IMR-90 (cell line): Measurements from ENCODE around the gene SARS2. TPM values are rescaled to one million over a fixed set of nuclear protein-coding genes. Genes with fewer than 3 reads are reported as not detected.

Experiments used
- ATAC-seq: fragments of 200-7000 bp; cut with Tn5 transposase; 2 replicates; pipeline ENCODE4 v1.9.1; 2020; ENCODE audit warnings: low read depth, mild to moderate bottlenecking, moderate library complexity
- BruUV-seq: library from RNA; stranded (reverse); fragments of 400-500 nt; replicated peaks from 2 replicates; lab custom pipeline; 2021; lab: Mats Ljungman, UMichigan
- CTCF ChIA-PET: fragments of 300-600 bp; formaldehyde crosslinking; extraction: SDS; loops from one replicate; lab custom pipeline; 2021; ENCODE audit warnings: antibody characterized with exemption; lab: Yijun Ruan, JAX
- POLR2A ChIA-PET: fragments of 300-600 bp; sonication (Branson Sonifier 250); formaldehyde crosslinking; loops from one replicate; lab custom pipeline; 2022; ENCODE audit warnings: antibody characterized with exemption; ENCODE audit not compliant: unreplicated experiment; lab: Charles Lee
- DNase-seq: peaks from one replicate; pipeline ENCODE4 v3.0.0; 2013
- H2AFZ ChIP-seq: replicated peaks from 2 replicates; pipeline ENCODE3; 2013; ENCODE audit warnings: low read length, mild to moderate bottlenecking; ENCODE audit not compliant: poor library complexity
- H2AK5ac ChIP-seq: 2 replicates; pipeline ENCODE4 v1.6.1; 2013; ENCODE audit warnings: low read depth, low read length, inconsistent platforms
- H2AK9ac ChIP-seq: replicated peaks from 2 replicates; pipeline ENCODE3; 2013; ENCODE audit warnings: mild to moderate bottlenecking, low read depth, low read length, moderate library complexity; ENCODE audit not compliant: poor library complexity
- H2BK120ac ChIP-seq: 2 replicates; pipeline ENCODE4 v1.6.1; 2013; ENCODE audit warnings: low read depth, low read length, inconsistent platforms
- H2BK15ac ChIP-seq: 3 replicates; pipeline ENCODE4 v1.6.1; 2013; ENCODE audit warnings: low read depth, low read length, inconsistent platforms
- H2BK20ac ChIP-seq: 2 replicates; pipeline ENCODE4 v1.6.1; 2013; ENCODE audit warnings: low read depth, mild to moderate bottlenecking, inconsistent platforms, low read length, moderate library complexity
- H2BK5ac ChIP-seq: 2 replicates; pipeline ENCODE4 v1.6.1; 2013; ENCODE audit warnings: mild to moderate bottlenecking, low read depth, low read length, inconsistent platforms; ENCODE audit not compliant: poor library complexity, severe bottlenecking
- H3K14ac ChIP-seq: replicated peaks from 2 replicates; pipeline ENCODE4 v1.6.1; 2013; ENCODE audit warnings: low read depth, low read length, inconsistent platforms
- H3K18ac ChIP-seq: 2 replicates; pipeline ENCODE4 v1.6.1; 2013; ENCODE audit warnings: low read depth, low read length, control low read depth
- H3K23ac ChIP-seq: 2 replicates; pipeline ENCODE4 v1.6.1; 2013; ENCODE audit warnings: low read depth, low read length, inconsistent platforms
- H3K27ac ChIP-seq: 2 replicates; pipeline ENCODE4 v1.5.1; 2013; ENCODE audit warnings: mild to moderate bottlenecking, control low read depth, low read length; ENCODE audit not compliant: insufficient read depth
- H3K27me3 ChIP-seq: 2 replicates; pipeline ENCODE4 v1.6.1; 2013; ENCODE audit warnings: low read length; ENCODE audit not compliant: control insufficient read depth, insufficient read depth
- H3K36me3 ChIP-seq: 2 replicates; pipeline ENCODE4 v1.6.1; 2013; ENCODE audit warnings: low read length, mixed read lengths; ENCODE audit not compliant: control insufficient read depth, insufficient read depth
- H3K4ac ChIP-seq: 2 replicates; pipeline ENCODE4 v1.6.1; 2013; ENCODE audit warnings: low read depth, low read length, inconsistent platforms
- H3K4me1 ChIP-seq: 2 replicates; pipeline ENCODE4 v1.6.1; 2013; ENCODE audit warnings: low read length, mixed read lengths; ENCODE audit not compliant: control insufficient read depth, insufficient read depth
- H3K4me2 ChIP-seq: 2 replicates; pipeline ENCODE4 v1.6.1; 2013; ENCODE audit warnings: low read depth, mild to moderate bottlenecking, control low read depth, low read length, moderate library complexity
- H3K4me3 ChIP-seq: 2 replicates; pipeline ENCODE4 v1.5.1; 2013; ENCODE audit warnings: low read depth, mild to moderate bottlenecking, control low read depth, low read length, moderate library complexity; ENCODE audit not compliant: insufficient read depth
- H3K56ac ChIP-seq: 2 replicates; pipeline ENCODE4 v1.6.1; 2013; ENCODE audit warnings: low read length, inconsistent platforms; ENCODE audit not compliant: insufficient read depth; ENCODE audit errors: extremely low read depth
- H3K79me1 ChIP-seq, 2 experiments: 2 replicates each; pipeline ENCODE4 v1.6.1; 2013; ENCODE audit warnings: low read length in 2 of 2, inconsistent platforms in 1 of 2, low read depth in 1 of 2
- H3K9ac ChIP-seq: 2 replicates; pipeline ENCODE4 v1.6.1; 2013; ENCODE audit warnings: low read depth, low read length, control low read depth
- H3K9me1 ChIP-seq: 2 replicates; pipeline ENCODE4 v1.6.1; 2013; ENCODE audit warnings: low read length, inconsistent platforms; ENCODE audit not compliant: insufficient read depth
- H3K9me3 ChIP-seq: 2 replicates; pipeline ENCODE4 v1.6.1; 2013; ENCODE audit warnings: low read length; ENCODE audit not compliant: control insufficient read depth, insufficient read depth
- H4K20me1 ChIP-seq: 2 replicates; pipeline ENCODE4 v1.6.1; 2013; ENCODE audit warnings: low read length, inconsistent platforms; ENCODE audit not compliant: insufficient read depth
- H4K5ac ChIP-seq: 2 replicates; pipeline ENCODE4 v1.6.1; 2013; ENCODE audit warnings: mild to moderate bottlenecking, low read depth, low read length, control low read depth
- H4K8ac ChIP-seq, 2 experiments: 2 replicates each; pipeline ENCODE4 v1.6.1; 2013; ENCODE audit warnings: low read depth in 2 of 2, low read length in 2 of 2, control low read depth in 1 of 2, inconsistent platforms in 1 of 2
- H4K91ac ChIP-seq: 2 replicates; pipeline ENCODE4 v1.6.1; 2013; ENCODE audit warnings: low read depth, low read length, inconsistent platforms; ENCODE audit not compliant: insufficient read depth
- BHLHE40 ChIP-seq: fragments of 150-350 bp; IDR thresholded peaks from 2 replicates; pipeline ENCODE4 v1.6.1; 2016; ENCODE audit warnings: mild to moderate bottlenecking, low read depth, low read length
- CEBPB ChIP-seq: IDR thresholded peaks from 2 replicates; pipeline ENCODE4 v1.6.1; 2012; ENCODE audit warnings: low read depth, low read length, improper control_type of control experiment
- RCOR1 ChIP-seq: IDR thresholded peaks from 2 replicates; pipeline ENCODE4 v1.6.1; 2012; ENCODE audit warnings: mild to moderate bottlenecking, low read length, improper control_type of control experiment; ENCODE audit not compliant: insufficient replicate concordance
- RFX5 ChIP-seq: IDR thresholded peaks from 2 replicates; pipeline ENCODE4 v1.8.0; 2012; ENCODE audit warnings: low read depth, mild to moderate bottlenecking, low read length, moderate library complexity
- WGBS, 2 experiments: methylation state at CpG; one replicate each; pipeline versions ENCODE4 v1.1.5 to v1.1.7; 2013; ENCODE audit warnings: missing lambda C conversion rate in 2 of 2; ENCODE audit not compliant: insufficient read length in 1 of 2; ENCODE audit errors: extremely low coverage in 2 of 2; 5-methylcytosine and 5-hydroxymethylcytosine counted together
- dilution Hi-C: fragments of 300-500 bp; cut with HindIII; formaldehyde crosslinking; loops from one replicate; pipeline ENCODE4 v1.14.3; 2018; ENCODE audit warnings: low sequenced_read_pairs; ENCODE audit not compliant: unreplicated experiment
- in situ Hi-C: fragments of 300-500 bp; cut with MboI; formaldehyde crosslinking; loops from 3 replicates; pipeline ENCODE4 v1.14.3; 2019; ENCODE audit warnings: low sequenced_read_pairs, inconsistent platforms, mixed read lengths
- intact Hi-C: fragments of 100-400 bp; cut with micrococcal nuclease; formaldehyde crosslinking; loops from 2 replicates; pipeline ENCODE4 v1.10.0; 2022
- polyA plus RNA-seq, 3 experiments: library from polyadenylated mRNA; depleted of rRNA; stranded (reverse); fragments of >200 nt; gene quantifications; 2 replicates each; pipeline ENCODE4 v1.2.3, GENCODE V29; 2012; ENCODE audit warnings: low replicate concordance in 1 of 3
- total RNA-seq: library from RNA; depleted of rRNA; stranded (reverse); fragments of >200 nt; gene quantifications from 2 replicates; pipeline ENCODE4 v1.2.3, GENCODE V29; 2012

Gene SARS2
- total and polyA plus RNA-seq, 2 of the 4 experiments (the other 2 are of a cell fraction), result 10.8 to 33.4 TPM

GRCh38 chr19:38911388-38912001 lies 19.1 kb downstream of the SARS2 start:
- Histone ChIP-seq H3K4me3 (no peak overlapping the region), H3K9me3 (no peaks in the 10 kb centered on the region; the same call in 1 of the 2 replicates), H3K9me1 (no peaks in the 10 kb centered on the region), H3K4ac (no peak overlapping the region), H2BK5ac (no peak overlapping the region), H3K9ac (no peak overlapping the region), H3K14ac (no peak overlapping the region), H3K23ac (no peak overlapping the region), H4K5ac (no peak overlapping the region), H3K4me2 (no peak overlapping the region), H2AK5ac (no peak overlapping the region), H2BK15ac (no peak overlapping the region), H4K91ac (no peak overlapping the region), H2AFZ (no peak overlapping the region), H3K18ac (no peak overlapping the region), H2AK9ac (no peak overlapping the region), H3K4me1 (no peaks in the 10 kb centered on the region), H3K27ac (no peak overlapping the region), H4K8ac (no peak overlapping the region), H2BK120ac (no peak overlapping the region), H3K56ac (no peak overlapping the region), H2BK20ac (no peak overlapping the region), H3K36me3 (peaks cover 17% of the 10 kb centered on the region), H4K20me1 (no peaks in the 10 kb centered on the region), H3K27me3 (peaks cover 4% of the 10 kb centered on the region; the same call in 1 of the 2 replicates), H3K79me1 (no peaks in the 10 kb centered on the region)
- no peak for TF ChIP-seq RCOR1
- TF ChIP-seq CEBPB, result no peak
- no peak for TF ChIP-seq RFX5
- no peak for TF ChIP-seq BHLHE40
- dilution Hi-C loops (no loop called here), in situ Hi-C loops (loop anchor here (25.0 kb wide), 1 partner anchor 174 kb away; the partner anchor contains the start of gene CAPN12), intact Hi-C loops (no loop called here)
- ChIA-PET POLR2A (no interaction called here), CTCF (interaction anchor here (1.1 kb wide), 1 partner anchor 19 kb away, joined by 3 read pairs; the partner anchor contains the start of genes MRPS12 and SARS2)
- no peak for ATAC-seq
- WGBS, 2 experiments, result 83% methylated on average over 2 of the region's 16 CpGs; no CpG with 5 or more reads in 1 of the 2 experiments
- DNase-seq, result no peak
- BruUV-seq, result no TSS peak
